Stimulated activated naive CD4-positive, alpha-beta T cell (primary cell): ENCODE measurements around the gene PLLP.
"Not testable (repeated sequence)": the region's sequence is repeated elsewhere in the genome, so short reads cannot be mapped to it uniquely, and the experiment has no call there.

ENCODE experiments used
- DNase-seq, 6 experiments: peaks; one replicate each; lab custom pipeline; 2025; lab: John Stamatoyannopoulos, UW

The PLLP gene

DNA sequence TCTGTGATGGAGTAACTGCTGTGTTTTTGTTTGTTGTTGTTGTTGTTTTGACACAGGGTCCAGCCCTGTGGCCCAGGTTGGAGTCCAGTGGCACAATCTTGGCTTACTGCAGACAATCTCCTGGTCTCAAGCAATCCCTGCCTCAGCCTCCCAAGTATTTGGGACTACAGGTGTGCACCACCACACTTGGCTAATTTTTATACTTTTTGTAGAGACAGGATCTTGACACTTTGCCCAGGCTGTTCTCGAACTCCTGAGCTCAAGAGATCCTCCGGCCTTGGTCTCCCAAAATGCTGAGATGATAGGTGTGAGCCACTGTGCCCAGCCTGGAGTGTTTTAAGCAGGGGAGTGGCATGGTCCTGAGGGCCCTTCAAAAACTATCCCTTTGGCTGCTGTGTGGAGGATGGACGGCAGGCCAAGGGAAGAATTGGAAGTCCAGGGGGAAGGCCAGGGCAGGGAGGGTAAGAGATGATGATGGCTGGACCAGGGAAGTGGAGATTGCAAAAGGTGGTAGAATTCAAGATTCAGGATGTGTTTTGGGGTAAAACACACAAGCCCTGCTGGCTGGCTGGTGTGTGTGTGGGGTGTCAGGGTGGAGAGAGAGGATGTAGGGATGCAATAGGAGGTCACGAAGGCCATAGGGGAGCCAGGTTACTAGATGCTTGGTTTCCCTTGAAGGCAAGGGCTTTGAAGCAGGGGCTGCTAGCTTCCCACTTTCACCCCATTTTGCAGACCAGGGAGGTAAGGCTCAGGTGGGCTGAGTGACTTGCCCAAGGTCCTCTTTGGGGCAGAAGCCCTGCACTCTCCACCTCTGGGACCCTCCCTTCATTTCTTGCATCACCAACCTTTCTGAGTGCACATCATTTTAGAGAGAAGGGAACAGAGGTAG is 18.8 kb upstream of the PLLP start:
- no peak for DNase-seq

DNA sequence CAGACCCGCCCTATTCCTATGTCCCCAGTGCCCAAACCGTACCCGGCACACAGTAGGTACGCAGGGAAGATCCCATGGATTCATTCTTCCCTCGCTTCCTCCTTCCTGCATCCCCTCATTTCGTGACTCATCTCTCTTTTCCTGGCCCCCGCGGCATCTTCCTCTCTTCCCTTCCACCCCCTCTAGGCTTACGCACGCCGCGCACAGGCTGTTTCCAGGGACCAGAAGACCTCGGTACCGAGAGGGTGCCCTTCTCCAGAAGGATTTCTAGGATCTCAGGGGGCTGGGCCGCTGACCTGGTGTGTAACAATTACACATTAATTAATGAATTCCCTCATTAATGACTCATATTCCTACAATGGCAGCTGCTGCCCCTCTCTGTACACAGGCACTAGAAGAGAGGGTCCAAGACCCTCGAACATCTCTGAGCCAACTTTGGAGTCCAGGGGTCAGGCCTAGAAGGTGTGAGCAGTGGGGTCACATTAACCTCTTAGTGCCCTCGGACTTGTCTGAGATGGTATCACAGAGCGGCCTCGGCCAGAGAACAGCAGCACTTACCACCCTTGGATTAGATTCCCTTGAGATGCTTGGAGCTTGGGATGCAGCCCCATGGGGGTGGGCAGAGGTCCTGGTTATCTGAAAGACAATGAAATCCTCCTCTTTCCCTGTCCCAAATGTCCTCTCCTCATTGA is 16.8 kb upstream of the PLLP start:
- no peak for DNase-seq

DNA sequence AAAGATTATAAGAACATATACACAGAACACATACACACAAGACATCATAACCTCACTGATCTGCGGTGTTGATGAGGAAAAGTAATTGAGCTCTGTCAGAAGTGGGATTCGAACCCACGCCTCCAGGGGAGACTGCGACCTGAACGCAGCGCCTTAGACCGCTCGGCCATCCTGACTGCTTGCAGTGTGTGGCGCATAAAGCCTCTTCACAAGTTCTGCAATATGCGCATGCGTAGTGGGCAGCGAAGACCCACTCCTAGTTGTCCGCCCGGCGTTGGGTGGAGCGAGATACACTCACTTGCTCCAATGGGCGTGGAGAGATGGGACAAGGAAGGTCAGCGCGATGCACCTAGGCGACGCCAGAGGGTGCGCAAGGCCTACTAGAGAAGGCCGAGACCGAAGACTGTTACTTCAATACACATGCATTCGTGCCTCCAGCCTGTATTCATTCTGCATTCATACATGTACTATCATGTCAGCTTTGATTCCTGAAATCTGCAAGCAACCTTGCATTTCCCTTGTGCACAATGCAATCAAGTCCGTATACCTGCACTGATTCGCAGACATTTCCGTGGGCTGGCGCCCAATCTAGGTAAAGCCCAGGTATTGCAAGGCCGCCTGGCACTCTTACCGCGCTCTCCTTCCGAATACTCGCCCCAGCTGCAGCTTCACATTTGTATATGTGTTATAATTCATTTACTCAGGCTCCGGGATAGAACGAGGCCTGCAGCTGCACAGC is 16.1 kb upstream of the PLLP start:
- DNase-seq: peak; percentile 98 to 100 (median 99)

DNA sequence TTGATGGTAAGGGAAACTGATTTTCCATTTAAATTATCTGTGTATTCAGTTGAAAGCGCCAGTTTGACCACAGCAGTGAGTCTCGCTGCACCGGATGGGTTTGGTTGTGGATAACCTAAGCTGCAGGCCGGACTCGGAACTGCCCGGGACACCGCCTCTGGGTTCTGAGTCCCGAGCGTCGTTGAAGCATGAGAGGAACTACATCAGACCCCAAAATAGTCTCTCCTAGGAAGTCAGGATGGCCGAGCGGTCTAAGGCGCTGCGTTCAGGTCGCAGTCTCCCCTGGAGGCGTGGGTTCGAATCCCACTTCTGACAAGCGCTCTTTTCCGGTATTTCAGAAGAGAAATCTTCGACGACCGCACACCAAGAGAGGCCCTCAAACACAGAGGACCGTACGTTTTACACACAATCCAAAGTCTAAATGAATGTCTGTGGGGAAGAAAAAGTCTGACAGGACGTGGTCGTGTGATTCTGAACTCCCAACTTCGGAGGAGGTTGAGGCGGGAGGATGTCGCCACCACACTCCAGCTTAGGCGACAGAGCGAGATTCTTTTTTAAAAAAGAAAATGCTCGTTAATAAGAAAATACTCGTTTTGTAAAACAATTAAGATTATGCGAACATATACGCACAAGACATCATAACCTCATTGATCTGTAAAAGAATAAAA is 15.4 kb upstream of the PLLP start:
- peak; percentile 73 to 92 (median 80) for DNase-seq

DNA sequence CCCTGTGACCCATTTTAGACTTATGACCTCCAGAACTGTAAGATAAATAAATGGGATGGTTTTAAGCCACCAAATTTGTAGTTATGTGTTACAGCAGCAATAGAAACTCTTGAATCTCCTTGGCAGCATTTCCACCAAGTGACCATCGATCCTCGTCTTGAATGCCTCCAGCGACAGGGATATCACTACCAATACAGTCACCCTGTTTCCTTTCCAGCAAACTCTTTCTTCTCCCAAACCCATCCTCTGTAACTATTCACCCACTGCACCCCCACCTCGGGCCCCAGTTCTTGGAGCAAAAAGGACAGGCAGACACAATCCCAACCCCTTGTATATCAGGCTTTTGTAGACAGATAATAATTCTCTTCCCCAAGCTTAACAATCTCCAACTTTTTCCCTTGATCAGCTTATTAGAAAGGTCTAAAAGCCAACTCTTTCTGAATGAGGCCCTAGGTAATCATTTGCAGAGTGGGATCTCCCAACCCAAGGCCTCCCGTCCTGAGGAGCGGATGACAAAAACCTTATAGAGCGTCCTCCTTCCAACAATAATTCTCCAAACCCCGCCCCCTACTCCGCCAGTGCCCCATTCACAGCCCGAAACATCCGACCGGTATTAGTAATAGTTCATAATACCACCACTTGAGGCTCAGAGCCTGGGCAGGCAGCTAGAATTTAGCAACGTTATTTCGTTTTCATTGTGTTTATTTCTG is 14.7 kb upstream of the PLLP start:
- DNase-seq: no peak

DNA sequence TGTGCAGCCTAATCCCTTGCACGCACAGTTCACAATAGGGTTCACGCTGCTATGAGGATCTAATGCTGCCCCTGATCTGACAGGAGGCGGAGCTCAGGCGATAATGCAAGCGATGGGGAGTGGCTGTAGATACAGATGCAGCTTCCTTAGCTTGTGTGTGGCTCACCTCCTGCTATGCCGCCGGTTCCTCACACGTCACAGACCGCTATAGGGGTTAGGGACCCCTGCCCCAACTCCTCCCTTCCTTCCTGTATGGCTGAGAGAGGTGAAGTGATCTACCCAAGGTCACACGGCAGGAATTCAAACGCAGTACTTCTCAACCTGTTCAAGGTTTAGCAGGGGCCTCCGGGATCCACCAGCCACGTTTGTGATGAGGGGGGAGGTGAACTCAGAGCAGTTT is 13.4 kb upstream of the PLLP start:
- peak; percentile 14 to 74 (median 40) for DNase-seq

DNA sequence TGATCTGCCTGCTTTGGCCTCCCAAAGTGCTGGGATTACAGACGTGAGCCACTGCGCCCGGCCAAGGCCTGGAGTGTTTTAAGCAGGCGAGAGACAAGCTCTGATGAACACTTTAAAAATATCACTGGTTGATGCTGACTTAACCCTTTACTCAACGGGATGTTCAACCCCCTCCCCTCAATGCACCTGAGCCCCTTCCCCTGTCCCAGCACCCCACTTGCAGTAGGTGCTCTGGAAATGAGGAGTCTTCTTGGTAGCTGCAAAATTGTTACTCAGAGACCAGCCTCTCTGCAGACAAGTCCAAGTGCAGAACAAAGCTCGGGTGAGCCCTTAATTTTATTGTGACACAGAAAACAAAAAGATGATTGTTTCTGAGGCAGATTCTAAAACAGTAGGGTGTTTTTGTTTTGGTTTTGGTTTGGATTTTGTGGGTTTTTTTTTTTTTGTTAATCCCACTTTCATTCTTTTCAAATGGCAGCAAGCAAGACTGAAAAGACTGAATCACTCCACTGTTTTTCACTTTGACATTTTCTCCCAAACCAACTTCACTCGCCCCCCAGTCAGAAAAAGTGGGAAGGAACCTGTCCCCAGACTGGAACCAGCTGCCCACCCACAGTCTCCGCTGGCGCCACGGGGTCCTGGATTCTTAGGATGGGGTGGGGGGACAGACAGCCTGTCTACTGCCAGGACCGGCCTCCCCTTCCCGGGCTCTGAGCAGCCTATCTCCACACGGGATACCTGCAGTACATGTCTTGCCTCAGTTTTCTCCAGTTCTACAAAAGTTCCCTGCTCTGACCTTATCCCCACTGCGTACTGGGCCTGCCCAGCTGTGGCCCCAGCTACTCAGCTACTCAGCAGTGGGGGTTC is 5.2 kb upstream of the PLLP start:
- DNase-seq: no peak

DNA sequence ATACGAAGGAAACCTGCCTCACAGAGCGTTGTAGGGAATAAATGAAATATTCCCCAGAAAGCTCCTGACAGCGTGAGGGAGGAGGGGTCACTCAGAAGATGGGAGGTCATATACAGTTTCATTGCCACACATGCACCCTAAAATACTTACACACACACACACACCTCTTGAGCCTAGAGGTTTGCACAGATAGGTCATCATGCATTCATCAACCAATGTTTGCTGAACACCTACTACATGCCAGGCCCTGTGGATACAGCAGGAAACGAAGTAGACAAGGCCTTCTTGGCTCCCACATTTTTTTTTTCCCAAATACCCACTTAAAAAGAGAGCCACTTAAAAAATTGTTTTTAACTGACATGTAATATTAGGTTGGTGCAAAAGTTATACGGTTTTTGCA is 907 bp upstream of the PLLP start:
- DNase-seq: no peak

DNA sequence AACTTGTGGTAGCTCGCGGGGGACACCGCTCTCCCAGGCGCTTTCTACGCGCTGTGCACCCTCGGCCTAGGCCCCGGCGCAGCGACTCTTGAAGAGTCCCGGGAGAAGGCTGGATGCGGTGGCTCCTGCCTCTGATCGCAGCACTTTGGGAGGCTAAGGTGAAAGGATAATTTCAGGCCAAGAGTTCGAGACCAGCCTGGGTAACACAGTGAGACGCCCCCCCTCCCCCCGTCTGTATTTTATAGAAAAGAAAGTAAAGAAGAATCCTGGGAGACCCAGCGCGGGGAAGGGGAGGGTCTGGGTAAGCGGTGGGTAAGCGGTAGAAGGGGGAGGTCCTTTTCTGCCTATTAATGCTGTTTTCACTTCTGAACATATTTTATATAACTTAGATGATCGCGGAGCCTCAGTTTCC is 486 bp upstream of the PLLP start:
- no peak for DNase-seq

DNA sequence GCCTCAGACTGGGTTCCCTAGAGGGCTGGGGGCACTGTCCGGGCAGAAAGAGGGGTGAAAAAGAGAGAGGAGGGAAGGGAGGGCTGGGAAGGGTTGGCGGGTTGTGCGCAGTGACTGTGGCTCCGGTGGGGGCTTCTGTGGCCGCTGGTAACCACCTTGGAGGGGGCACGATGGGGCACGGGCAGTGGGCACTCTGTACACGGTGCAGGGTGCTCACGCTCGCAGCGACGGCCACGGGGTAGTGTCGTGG is 588 bp downstream of the PLLP start:
- no peak for DNase-seq

DNA sequence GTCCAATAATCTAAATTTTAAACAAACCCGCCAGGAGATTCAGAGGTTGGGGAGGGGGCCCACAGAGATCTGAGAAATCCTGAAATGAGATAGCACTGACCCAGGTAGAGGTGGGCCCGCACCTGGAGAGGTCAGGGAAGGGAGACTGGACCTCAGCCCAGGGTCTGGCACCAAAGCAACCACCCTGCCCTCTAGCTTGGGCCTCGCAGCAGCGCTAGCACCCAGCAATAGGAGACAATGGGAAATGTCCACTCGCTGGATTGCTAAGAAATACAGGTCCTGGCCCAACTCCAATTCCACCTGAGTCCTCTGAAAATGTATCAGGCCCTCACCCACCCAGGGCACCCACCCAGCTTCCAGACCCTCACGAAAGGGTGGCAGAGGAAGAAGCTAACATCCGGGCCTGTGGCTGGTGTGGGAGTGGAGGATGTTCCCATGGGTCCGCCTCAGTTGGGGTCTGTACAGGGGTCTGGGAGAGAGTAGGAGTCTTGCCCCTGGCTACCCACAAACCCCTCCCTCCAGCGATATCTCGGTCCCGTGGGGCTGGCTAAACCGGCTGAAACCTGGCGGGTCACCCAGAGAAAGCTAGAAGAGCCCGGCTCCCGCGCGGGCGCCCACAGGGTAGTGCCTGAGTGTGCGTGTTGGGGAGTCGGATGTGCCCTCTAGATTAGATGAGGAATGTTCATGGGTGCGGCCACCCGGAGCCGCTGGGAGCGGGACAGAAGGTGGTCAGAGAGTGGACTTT is 1.1 kb downstream of the PLLP start:
- no peak for DNase-seq

DNA sequence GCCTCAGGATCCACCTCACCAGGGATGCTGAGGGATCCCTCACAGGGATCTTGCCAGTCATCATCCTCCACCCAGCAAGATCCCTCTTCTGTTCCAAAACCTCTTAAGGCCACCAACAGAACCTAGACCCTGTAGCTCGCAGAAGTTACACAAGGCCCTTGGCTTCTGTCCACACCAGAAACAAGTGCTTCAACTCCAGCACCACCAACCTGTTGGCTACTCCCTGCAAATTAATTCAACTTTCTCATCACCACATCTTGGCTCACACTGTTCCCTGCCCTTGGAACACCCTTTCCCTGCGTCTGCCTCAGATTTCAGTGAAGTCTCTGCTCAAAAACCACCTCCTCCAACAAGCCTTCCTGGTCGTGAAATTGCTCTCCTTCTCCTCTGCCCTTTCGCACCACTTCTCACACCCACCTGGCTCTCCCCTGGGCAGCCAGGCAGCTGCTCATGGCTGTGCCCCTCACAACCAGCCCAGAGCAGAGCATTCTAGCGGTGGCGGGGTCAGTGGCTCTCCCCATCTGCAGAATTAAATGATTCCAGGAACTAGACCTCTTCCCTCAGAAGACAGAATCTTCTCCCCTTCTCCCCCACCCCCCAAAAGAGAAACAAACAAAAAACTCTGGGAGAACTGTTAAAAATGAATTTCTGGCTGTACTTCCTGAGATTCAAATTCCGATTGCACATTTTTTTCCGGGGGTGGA is 1.8 kb downstream of the PLLP start:
- DNase-seq: no peak

DNA sequence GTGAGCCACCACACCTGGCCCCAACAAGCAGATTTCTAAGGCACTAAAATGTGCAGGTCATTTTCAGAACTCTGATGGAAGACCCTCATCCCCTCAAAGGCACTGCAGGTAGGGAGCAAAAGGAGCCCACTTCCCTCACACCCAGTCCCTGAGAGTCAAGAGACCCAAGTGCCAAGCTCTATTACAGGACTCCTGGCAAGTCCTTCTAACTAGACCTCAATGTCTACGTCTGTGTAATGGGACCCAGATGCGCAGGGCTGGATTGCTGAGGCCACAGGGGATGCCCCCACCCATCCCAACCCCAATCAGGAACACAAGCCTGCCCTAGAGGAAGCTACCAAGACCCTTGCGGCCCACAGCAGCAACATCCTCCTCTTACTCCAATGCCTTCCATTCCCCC is 2.7 kb downstream of the PLLP start:
- no peak for DNase-seq

DNA sequence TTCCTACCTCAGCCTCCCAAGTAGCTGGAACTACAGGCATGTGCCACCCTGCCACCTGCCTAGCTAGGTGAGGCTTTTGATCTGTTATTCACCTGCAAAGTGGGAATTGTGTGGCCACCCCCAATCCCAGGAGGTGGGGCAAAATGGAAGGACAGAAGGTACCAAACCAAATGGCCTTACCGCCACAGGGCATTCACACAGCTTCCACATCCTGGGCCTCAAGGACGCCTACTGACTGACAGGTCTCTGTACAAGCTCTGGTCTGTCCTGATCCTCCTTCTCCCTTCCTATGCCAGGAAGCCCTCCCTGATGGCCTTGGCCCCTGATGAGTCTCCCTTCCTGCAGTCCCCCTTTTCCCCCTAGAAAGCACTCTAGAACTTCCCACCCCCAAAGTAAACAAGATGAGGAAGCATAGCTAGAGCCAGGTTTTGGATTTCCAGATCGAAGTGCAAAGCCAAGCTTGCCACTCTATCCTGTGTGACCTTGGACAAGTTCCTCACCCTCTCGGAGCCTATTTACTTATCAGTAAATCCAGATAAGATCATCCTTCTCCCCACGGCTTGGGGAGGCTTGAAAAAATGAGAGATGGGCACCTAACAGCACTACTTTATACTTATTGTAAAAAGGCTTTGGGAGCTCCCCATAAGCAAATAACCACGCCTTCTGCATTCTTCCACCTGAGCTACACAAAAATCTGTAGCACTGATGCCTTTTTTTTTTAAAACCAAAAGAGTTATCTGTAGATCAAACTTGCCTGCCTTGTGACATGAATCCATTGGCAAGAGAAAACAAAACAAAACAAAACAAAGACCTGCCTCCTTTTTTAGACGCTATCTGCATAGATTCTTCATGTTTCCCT is 4.5 kb downstream of the PLLP start:
- peak in 1 of 6 experiments; percentile 8 for DNase-seq

DNA sequence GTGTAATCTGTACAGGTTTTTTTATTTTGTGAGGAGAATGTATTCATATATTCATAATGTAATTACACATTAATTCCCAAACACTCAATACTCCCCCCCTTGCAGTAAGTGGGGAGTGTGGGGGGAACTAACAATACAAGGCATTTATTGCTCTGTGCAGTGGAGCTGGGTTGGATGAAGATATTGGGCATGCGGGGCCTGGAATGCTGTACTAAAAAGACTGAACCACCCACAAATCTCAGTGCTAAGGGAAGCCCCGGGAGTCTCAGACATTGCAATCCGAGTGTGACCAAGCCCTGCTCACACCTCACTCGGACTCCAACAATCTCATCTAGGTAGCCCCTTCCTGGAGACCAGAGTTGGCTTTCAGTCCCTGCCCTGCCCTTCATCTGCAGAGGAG is 6.0 kb downstream of the PLLP start:
- no peak for DNase-seq

DNA sequence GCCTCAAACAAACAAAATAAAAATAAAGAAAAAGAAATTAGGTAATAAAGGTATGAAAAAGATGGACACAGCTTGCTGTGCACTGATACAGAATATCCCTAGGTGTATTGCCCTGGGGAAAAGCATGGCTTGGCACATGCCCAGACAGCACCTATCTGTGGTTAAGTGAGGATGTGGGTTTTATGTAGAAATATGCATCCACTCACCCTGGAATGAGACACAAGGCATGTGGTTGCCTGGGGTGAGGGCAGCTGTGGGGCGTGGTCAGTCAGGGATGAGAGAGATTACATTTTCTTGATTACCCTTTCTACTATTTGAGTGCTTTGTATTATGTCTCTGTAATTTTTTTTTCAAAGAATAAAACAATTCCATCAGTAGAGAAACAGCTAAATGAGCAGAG is 6.9 kb downstream of the PLLP start:
- DNase-seq: peak; percentile 14 to 77 (median 58)

DNA sequence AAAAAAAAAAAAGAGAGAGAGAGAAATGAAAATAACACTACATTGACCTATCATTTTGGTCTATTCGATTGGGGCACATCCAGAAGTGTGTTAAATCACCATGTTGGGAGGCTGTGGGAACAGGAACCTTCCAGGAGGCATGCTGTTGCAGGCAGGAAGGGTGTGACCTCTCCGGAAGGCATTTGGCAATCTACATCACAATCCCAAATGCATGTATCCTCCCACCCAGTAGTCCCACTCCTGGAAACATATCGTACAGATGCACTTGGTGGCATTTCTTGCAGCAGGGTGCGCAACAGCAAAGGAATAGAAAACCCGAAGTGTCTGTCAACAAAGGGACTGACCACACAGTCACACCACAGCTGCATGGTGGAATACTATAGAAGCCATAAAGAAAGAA is 7.9 kb downstream of the PLLP start:
- DNase-seq: no peak

DNA sequence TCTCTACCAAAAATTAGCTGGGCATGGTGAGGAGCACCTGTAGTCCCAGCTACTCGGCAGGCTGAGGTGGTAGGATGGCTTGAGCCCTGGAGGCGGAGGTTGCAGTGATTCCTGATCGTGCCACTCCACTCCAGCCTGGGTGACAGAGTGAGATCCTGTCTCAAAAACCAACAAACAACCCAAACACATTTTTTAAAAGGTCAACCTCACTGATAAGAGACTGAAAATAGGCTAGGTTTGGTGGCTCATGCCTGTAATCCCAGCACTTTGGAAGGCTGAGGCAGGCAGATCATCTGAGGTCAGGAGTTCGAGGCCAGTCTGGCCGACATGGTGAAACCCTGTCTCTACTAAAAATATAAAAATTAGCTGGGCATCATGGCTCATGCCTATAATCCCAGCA is 8.5 kb downstream of the PLLP start:
- not testable (repeated sequence) for DNase-seq

DNA sequence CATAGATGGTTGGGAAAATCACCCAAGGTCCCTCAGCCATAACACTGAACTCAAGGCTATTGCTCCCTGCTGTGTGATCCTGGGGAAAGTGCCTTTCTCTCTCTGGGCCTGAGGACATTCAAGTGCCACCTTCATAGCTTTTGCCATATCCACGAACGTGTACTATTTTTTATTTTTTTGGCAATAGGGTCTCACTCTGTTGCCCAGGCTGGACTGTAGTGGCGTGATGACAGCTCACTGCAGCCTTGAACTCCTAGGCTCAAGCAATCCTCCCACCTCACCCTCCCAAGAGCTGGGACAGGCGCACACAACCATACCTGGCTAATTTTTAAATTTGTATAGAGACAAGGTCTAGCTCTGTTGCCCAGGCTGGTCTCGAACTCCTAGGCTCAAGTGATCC is 10.6 kb downstream of the PLLP start:
- DNase-seq: no peak
